WTC11 (cell line): ENCODE measurements around the gene MGRN1.

Experiments
- ARID4B ChIP-seq: sonication (generic); formaldehyde crosslinking; IDR thresholded peaks from 2 replicates; pipeline ENCODE4 v1.8.0; 2023; ENCODE audit warnings: missing genetic modification reagents, mild to moderate bottlenecking, borderline replicate concordance
- ATF2 ChIP-seq: sonication (generic); formaldehyde crosslinking; IDR thresholded peaks from 2 replicates; pipeline ENCODE4 v1.8.1; 2022; ENCODE audit warnings: low read depth, missing genetic modification reagents, borderline replicate concordance
- CREB1 ChIP-seq: sonication (generic); formaldehyde crosslinking; IDR thresholded peaks from 2 replicates; pipeline ENCODE4 v1.8.0; 2023; ENCODE audit warnings: mild to moderate bottlenecking, missing genetic modification reagents
- CTCF ChIP-seq: fragments of 200-600 bp; IDR thresholded peaks from 2 replicates; pipeline ENCODE4 v1.8.0; 2022; ENCODE audit warnings: antibody characterized with exemption
- HMGXB4 ChIP-seq: sonication (generic); formaldehyde crosslinking; IDR thresholded peaks from 2 replicates; pipeline ENCODE4 v1.8.1; 2023; ENCODE audit warnings: mild to moderate bottlenecking, moderate library complexity, missing genetic modification reagents
- JAZF1 ChIP-seq: fragments of 250-450 bp; sonication (Bioruptor Pico); IDR thresholded peaks from 2 replicates; pipeline ENCODE4 v1.9.0; 2021; ENCODE audit warnings: moderate library complexity, mild to moderate bottlenecking, inconsistent platforms

GRCh38 chr16:4613636-4614570 lies 10.7 kb upstream of the MGRN1 start:
- TF ChIP-seq CTCF (no peak), ATF2 (CRISPR knock-in tag) (no peak), HMGXB4 (CRISPR knock-in tag) (0 out of 2 replicates have a peak, but pooled peaks have one; percentile 64), JAZF1 (no peak), ARID4B (no peak), CREB1 (CRISPR knock-in tag) (no peak)
